Smooth muscle cell of the pulmonary artery (primary cell): Measurements from ENCODE around the gene BLNK. TPM values are rescaled to one million over a fixed set of nuclear protein-coding genes. Genes with fewer than 3 reads are reported as not detected.

Experiments used
- total RNA-seq: library from RNA; depleted of rRNA; stranded (reverse); fragments of >200 nt; gene quantifications from 2 replicates; pipeline ENCODE4 v1.2.3, GENCODE V29; 2014

Gene BLNK
- 0.07 TPM in 1 of 2 replicates, not detected in the other for total RNA-seq

DNA sequence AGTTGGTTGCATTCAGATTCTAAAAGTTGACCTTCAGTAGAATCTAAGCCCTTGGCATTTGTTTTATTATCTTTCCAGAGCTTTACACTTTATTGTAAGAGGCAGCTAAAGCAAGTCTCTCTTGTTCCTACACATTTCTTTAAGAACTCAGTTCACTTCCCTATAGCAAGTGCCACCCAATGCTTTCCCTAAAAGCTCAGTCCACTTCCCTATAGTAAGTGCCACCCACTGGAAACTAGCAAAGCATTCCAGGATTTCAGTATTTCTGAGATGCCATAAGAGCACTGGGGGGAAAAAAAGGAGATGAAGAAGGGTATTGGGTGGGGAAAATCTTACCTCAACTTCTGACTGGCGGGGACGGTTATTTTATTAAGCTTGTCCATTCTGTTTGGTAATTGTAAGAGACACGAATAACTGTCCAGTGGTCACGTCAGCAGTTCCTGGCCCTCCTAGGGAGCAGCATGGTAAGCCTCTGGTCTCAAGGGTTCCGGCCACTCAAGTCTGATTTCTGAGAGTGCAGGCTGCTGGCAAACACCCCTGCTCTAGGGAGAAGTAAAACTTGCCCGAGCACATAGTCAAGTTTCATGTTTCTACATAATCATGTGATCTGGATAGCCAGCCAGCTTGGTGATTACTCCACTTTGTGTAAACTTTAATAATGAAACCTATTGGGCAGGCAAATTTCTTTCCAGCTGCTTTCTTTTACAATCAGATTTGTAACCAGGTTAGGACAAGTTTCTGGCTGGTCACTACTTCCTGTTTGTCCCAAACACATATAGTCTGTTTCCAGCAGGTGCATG is at the start of gene BLNK:
Gene BLNK, minus strand, starts transcription at position 554 of the 800 bp plus-strand sequence. Its CDS starts 171 bp downstream, at position 383.

GRCh38 chr10:96304230-96304629 is 32.9 kb upstream of the BLNK start, which contains the start of gene DNTT:
Gene DNTT (plus strand): TSS chr10:96304434. CDS start chr10:96304498, 64 bp downstream.

Other genes with a start within 250 kb of the BLNK start
- 4.5 and 7.9 TPM in 2 replicates for gene CCNJ, start 228.0 kb downstream of the BLNK start, total RNA-seq
- gene ZNF518A, start 141.3 kb downstream of the BLNK start, total RNA-seq, result 7.8 and 11.1 TPM in 2 replicates
- not detected in 2 replicates for gene DNTT, start 32.9 kb upstream of the BLNK start, total RNA-seq
- not detected in 2 replicates for gene OPALIN, start 87.4 kb upstream of the BLNK start, total RNA-seq
- 0.13 and 0.23 TPM in 2 replicates for gene TLL2, start 242.4 kb upstream of the BLNK start, total RNA-seq